MG63 (cell line): ENCODE measurements around the gene PHKA1. TPM values are rescaled to one million over a fixed set of nuclear protein-coding genes. Genes with fewer than 3 reads are reported as not detected.
"Not testable (repeated sequence)": the region's sequence is repeated elsewhere in the genome, so short reads cannot be mapped to it uniquely, and the experiment has no call there.

ENCODE experiments used
- DNase-seq: peaks from one replicate; pipeline ENCODE4 v3.0.0-alpha.2; 2020
- H3K27me3 ChIP-seq: fragments of 250-450 bp; sonication (Bioruptor Pico); 2 replicates; pipeline ENCODE4 v1.5.1; 2020; ENCODE audit warnings: mild to moderate bottlenecking, moderate library complexity
- H3K36me3 ChIP-seq: fragments of 250-450 bp; sonication (Bioruptor Pico); 2 replicates; pipeline ENCODE4 v1.5.1; 2020; ENCODE audit warnings: mild to moderate bottlenecking, moderate library complexity
- H3K4me3 ChIP-seq: fragments of 250-450 bp; sonication (Bioruptor Pico); 2 replicates; pipeline ENCODE4 v1.5.1; 2020; ENCODE audit warnings: mild to moderate bottlenecking, moderate library complexity
- H3K9me3 ChIP-seq: fragments of 250-450 bp; sonication (Bioruptor Pico); 2 replicates; pipeline ENCODE4 v1.5.1; 2020; ENCODE audit warnings: mild to moderate bottlenecking, moderate library complexity
- total RNA-seq: library from RNA; depleted of rRNA; stranded (reverse); fragments of >200 nt; shearing (Covaris generic); gene quantifications from 2 replicates; pipeline ENCODE4 v1.2.3, GENCODE V29; 2014; ENCODE audit warnings: low replicate concordance; rRNA removed

PHKA1 gene
- total RNA-seq, 1 experiment from 2014 or later, result 1.6 TPM

GRCh38 chrX:72554448-72555140 is 159.5 kb downstream of the PHKA1 start:
- no peaks in the 10 kb centered on the region for H3K27me3 ChIP-seq
- H3K4me3 ChIP-seq, result no peak overlapping the region
- H3K9me3 ChIP-seq, result no peaks in the 10 kb centered on the region
- no peaks in the 10 kb centered on the region for H3K36me3 ChIP-seq
- no peak for DNase-seq

- not testable (repeated sequence) for DNase-seq, H3K36me3 ChIP-seq, H3K27me3 ChIP-seq, H3K9me3 ChIP-seq, H3K4me3 ChIP-seq
These were observed 161.7 kb downstream of the PHKA1 start for GRCh38 chrX:72552443-72552842.

- no peak for DNase-seq
- H3K36me3 ChIP-seq, result no peaks in the 10 kb centered on the region
- no peaks in the 10 kb centered on the region for H3K9me3 ChIP-seq
- no peak overlapping the region for H3K4me3 ChIP-seq
- H3K27me3 ChIP-seq, result no peaks in the 10 kb centered on the region
These were observed 168.1 kb downstream of the PHKA1 start for GRCh38 chrX:72545990-72546389.

GRCh38 chrX:72540318-72540717 is 173.8 kb downstream of the PHKA1 start:
- Histone ChIP-seq H3K27me3 (no peaks in the 10 kb centered on the region), H3K4me3 (no peak overlapping the region), H3K9me3 (no peaks in the 10 kb centered on the region), H3K36me3 (no peaks in the 10 kb centered on the region)
- DNase-seq, result no peak

- Histone ChIP-seq H3K4me3 (no peak overlapping the region), H3K9me3 (no peaks in the 10 kb centered on the region), H3K36me3 (no peaks in the 10 kb centered on the region), H3K27me3 (no peaks in the 10 kb centered on the region)
- no peak for DNase-seq
These were observed 174.3 kb downstream of the PHKA1 start for GRCh38 chrX:72539822-72540221.

- Histone ChIP-seq H3K9me3 (no peaks in the 10 kb centered on the region), H3K27me3 (no peaks in the 10 kb centered on the region), H3K36me3 (no peaks in the 10 kb centered on the region), H3K4me3 (no peak overlapping the region)
- DNase-seq, result no peak
These were observed 177.6 kb downstream of the PHKA1 start for GRCh38 chrX:72536542-72536941.

GRCh38 chrX:72532366-72532765 is 181.7 kb downstream of the PHKA1 start:
- no peak for DNase-seq
- Histone ChIP-seq H3K36me3 (no peaks in the 10 kb centered on the region), H3K9me3 (no peaks in the 10 kb centered on the region), H3K4me3 (no peak overlapping the region), H3K27me3 (no peaks in the 10 kb centered on the region)

Other genes with a start within 250 kb of the PHKA1 start
- 14.7 and 24.6 TPM in 2 replicates for gene HDAC8, start 141.5 kb downstream of the PHKA1 start, total RNA-seq
- gene DMRTC1B, start 62.6 kb upstream of the PHKA1 start, total RNA-seq, result not detected in 2 replicates
- not detected in 2 replicates for gene FAM236B, start 68.4 kb upstream of the PHKA1 start, total RNA-seq
- not detected in 2 replicates for gene FAM236D, start 93.9 kb upstream of the PHKA1 start, total RNA-seq
- not detected in 2 replicates for gene FAM236C, start 198.3 kb upstream of the PHKA1 start, total RNA-seq
- gene FAM236A, start 223.9 kb upstream of the PHKA1 start, total RNA-seq, result not detected in 2 replicates
- not detected in 2 replicates for gene DMRTC1, start 229.5 kb upstream of the PHKA1 start, total RNA-seq